DMS114 treated with DMSO at 0.1 percent for 48 hours (cell line): Measurements from ENCODE around the gene SCGB3A1.

Experiments
- DNase-seq: peaks from one replicate; lab custom pipeline; 2025; ENCODE audit not compliant: unreplicated experiment; lab: John Stamatoyannopoulos, UW

SCGB3A1 gene

GRCh38 chr5:180590543-180591310, 572 bp downstream of the SCGB3A1 start:
- DNase-seq = no peak

DNA sequence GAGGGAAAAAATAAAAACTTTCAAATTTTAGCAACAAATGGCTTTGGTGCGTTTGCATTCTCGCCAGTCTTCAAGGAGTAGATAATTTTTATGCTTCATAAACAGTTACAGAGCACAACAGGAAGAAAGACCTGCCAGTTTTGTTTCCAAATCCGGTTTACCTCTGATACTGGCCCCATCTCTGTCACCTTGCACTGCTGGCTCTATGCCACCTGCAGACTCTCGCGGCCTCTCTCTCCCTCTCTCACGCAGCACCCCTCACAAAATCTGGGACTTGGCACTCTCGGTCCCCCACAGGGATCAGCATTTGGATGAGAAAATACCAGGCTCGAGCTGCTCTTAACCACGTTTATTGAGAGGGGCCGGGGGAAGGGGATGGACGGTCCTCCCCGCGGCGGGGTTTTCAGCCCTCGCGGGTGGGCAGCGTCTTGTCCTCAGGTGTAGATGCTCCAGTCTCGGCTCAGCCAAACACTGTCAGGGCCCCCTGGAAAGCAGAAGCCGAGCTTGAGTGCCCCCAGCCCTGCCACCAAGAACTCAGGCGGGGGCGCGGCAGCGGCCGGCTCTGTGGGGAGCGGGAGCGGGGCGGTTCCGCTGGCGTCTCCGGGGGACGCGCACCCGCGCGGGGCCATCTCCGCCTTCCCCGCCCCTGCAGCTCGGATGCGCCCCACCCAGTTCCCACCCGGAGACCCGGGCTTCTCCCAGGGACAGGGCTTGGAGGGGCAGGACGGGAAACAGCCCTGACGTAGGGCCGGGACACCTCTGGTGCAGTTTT, 1.3 kb downstream of the SCGB3A1 start:
- no peak for DNase-seq

- DNase-seq = no peak
Observed at GRCh38 chr5:180586870-180587269, 4.4 kb downstream of the SCGB3A1 start.

DNA sequence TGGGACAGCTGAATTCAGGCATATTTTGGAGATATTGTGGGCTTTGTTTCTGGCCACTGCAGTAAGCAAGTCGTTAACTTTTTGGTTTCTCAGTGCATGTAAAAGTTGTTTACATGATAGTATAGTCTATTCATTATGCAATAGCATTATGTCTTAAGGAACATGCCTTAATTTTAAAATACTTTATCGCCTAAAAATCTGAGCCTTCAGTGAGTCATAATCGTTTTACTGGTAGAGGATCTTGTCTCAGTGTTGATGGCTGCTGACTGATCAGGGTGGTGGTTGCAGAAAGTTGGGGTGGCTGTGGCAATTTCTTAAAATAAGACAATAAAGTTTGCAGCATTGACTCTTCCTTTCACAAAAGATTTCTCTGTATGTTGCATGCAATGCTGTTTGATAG, 5.1 kb downstream of the SCGB3A1 start:
- DNase-seq = no peak

DNA sequence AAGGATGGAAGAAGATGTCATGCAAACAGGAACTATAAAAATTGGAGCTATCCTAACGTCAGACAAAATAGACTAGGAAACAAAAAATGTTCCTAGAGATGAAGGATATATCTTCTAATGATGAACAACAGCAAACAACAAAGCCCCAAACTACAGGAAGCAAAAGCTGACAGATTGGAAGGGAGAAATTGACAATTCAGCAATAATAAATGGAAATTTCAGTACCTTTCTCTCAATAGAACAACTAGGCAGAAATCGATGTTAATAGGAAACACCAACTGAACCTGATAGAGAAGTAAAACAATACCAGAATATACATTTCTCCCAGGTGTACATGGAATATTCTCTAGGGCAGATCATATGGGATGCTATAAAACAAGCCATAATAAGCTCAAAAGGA, 7.6 kb downstream of the SCGB3A1 start:
- DNase-seq = no peak

DNA sequence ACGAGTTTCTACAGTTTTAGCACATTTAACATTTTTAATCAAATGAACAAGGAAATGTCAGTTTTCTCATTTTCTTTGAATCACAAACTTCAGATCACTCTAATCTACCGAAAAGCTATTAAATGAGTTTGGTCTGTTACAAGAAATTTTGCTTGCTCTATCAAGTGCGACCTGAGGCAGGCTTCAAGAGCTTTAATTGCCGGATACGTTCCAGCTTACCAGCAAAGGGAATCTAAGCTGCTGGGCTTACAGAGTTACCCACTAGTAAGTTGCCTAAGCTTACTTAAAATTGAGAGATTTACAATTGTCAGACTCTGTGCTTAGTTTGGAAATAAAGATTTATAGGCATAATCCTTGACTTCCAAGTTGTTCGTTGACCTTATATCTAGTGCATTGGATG, 10.6 kb downstream of the SCGB3A1 start:
- DNase-seq = no peak

DNA sequence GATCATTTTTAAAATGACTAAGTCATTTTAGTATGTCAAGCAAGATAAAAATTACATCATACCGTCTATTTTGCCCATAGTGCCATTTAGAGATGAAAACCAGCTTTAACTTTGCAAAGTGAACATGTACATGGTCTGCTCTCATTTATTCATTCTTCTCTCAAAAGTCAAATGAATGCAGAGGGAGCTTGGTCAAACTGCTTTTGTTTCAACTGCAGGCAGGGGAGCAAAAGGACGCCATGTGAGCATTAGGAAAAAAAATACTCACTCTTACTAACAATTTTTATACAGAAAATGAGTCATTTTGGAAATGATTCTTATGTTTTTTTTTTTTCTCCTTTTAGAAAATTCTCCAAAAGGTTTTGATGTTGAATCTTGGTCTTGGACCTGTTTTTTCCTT, 15.7 kb downstream of the SCGB3A1 start:
- DNase-seq = no peak

GRCh38 chr5:180568914-180569313, 22.4 kb downstream of the SCGB3A1 start:
- no peak for DNase-seq

GRCh38 chr5:180563994-180564393, 27.3 kb downstream of the SCGB3A1 start:
- no peak for DNase-seq

- DNase-seq = no peak
Observed at GRCh38 chr5:180558232-180558631, 33.1 kb downstream of the SCGB3A1 start.

GRCh38 chr5:180557217-180557809, 34.0 kb downstream of the SCGB3A1 start:
- no peak for DNase-seq

DNA sequence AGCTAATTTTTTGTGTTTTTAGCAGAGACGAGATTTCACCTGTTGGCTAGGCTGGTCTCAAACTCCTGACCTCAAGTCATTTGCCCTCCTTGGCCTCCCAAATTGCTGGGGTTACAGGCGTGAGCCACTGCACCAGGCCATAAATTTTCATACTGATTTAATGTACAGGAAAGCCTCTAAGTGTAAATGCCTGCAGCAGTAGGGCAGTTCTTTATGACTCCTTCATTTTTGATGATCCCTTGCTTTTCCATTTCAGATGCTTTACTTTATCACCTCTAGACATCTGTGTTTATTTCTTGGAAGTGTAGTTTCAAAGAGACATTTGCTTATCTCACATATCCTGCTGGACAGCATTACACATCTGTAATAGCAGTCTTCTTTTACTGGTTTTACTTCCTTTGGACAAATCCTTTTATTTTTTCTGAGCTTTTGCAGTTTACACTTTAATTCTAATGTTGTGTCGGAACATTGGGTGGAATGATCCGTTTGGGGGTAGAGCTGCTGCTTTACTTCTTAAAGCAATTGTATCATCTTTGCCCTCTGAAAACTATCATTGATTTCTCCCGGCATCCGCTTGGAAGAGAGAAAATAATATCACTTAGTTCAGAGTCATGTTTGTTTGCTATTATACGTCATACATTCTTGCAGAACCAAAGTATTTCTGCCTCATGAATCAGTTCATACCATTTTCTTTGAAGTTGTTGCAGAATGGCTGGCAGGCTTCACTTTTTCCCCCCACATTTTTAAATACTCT, 36.0 kb downstream of the SCGB3A1 start:
- DNase-seq = no peak

- no peak for DNase-seq
Observed at GRCh38 chr5:180553530-180553929, 37.8 kb downstream of the SCGB3A1 start.

- DNase-seq = no peak
Observed at GRCh38 chr5:180548563-180548962, 42.7 kb downstream of the SCGB3A1 start.

DNA sequence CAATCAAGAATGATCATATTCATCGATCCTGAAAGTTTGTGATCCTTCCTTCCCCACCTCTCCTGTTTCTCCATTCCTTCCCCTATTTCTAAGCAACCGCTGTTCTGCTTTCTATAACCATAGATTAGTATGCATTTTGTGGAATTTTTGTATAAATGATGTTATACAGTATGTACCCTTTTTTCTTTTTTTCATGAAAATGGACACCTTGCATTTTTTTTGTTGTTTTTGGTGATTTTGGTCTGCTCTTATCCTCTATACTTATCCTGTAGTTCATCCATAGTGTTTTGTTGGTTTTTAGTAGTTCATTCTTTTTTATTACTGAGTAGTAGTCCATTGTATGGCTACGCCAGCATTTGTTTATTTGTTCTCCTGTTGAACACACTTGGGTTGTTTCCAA, 46.1 kb downstream of the SCGB3A1 start:
- DNase-seq = no peak

DNA sequence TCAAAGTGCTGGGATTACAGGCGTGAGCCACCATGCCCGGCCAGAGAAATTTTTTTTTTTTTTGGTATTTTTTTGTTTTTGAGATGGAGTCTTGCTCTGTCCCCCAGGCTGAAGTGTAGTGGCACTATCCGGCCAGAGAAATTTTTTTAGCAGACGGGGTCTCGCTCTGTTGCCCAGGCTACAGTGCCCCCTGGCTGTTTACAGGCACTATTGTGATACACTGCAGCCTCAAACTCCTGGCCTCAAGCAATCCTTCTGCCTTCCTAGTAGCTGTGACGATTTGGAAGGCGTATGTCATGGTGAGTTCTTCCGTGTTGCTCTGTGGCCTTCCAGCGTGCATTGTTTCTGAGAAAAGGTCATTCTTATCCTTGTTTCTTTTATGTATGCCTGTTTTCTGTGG, 49.6 kb downstream of the SCGB3A1 start:
- DNase-seq = no peak
